H9 (cell line): ENCODE measurements around the gene C7orf57. TPM values are rescaled to one million over a fixed set of nuclear protein-coding genes. Genes with fewer than 3 reads are reported as not detected.

Experiments used
- DNase-seq: peaks from one replicate; pipeline ENCODE4 v3.0.0-alpha.2; 2017
- H2AFZ ChIP-seq: one replicate; pipeline ENCODE4 v1.6.1; 2013; ENCODE audit warnings: mild to moderate bottlenecking, low read length, control low read depth, moderate library complexity
- H2AK5ac ChIP-seq: 2 replicates; pipeline ENCODE4 v1.6.1; 2013; ENCODE audit warnings: low read length, control low read depth, mixed read lengths; ENCODE audit not compliant: insufficient read length
- H2BK120ac ChIP-seq: one replicate; pipeline ENCODE4 v1.6.1; 2013; ENCODE audit warnings: low read depth, mild to moderate bottlenecking, low read length, control low read depth, inconsistent platforms; ENCODE audit not compliant: poor library complexity, severe bottlenecking
- H2BK12ac ChIP-seq: 2 replicates; pipeline ENCODE4 v1.6.1; 2013; ENCODE audit warnings: low read length, control low read depth, mixed read lengths, low read depth; ENCODE audit not compliant: insufficient read length
- H2BK15ac ChIP-seq: 2 replicates; pipeline ENCODE4 v1.6.1; 2013; ENCODE audit warnings: low read depth, low read length, control low read depth
- H2BK20ac ChIP-seq: one replicate; pipeline ENCODE4 v1.6.1; 2013; ENCODE audit warnings: low read depth, mild to moderate bottlenecking, low read length, control low read depth, inconsistent platforms; ENCODE audit not compliant: poor library complexity, severe bottlenecking
- H2BK5ac ChIP-seq: 2 replicates; pipeline ENCODE4 v1.6.1; 2013; ENCODE audit warnings: low read length, control low read depth, mixed read lengths; ENCODE audit not compliant: insufficient read length
- H3K14ac ChIP-seq: 2 replicates; pipeline ENCODE4 v1.6.1; 2013; ENCODE audit warnings: low read length, control low read depth; ENCODE audit not compliant: insufficient read depth
- H3K18ac ChIP-seq: 2 replicates; pipeline ENCODE4 v1.6.1; 2013; ENCODE audit warnings: low read depth, mild to moderate bottlenecking, mixed read lengths, low read length, control low read depth; ENCODE audit not compliant: insufficient read length
- H3K23ac ChIP-seq: 2 replicates; pipeline ENCODE4 v1.6.1; 2013; ENCODE audit warnings: low read length, control low read depth, mixed read lengths, low read depth; ENCODE audit not compliant: insufficient read length
- H3K23me2 ChIP-seq: 2 replicates; pipeline ENCODE4 v1.6.1; 2013; ENCODE audit warnings: low read depth, mild to moderate bottlenecking, mixed read lengths, low read length, control low read depth; ENCODE audit not compliant: insufficient read length, poor library complexity, severe bottlenecking
- H3K27ac ChIP-seq: 2 replicates; pipeline ENCODE4 v1.5.1; 2013; ENCODE audit warnings: low read length, control low read depth, mixed read lengths, low read depth; ENCODE audit not compliant: insufficient read length
- H3K27me3 ChIP-seq: 2 replicates; pipeline ENCODE4 v1.6.1; 2013; ENCODE audit warnings: low read length, control low read depth, inconsistent platforms; ENCODE audit not compliant: insufficient read depth
- H3K4ac ChIP-seq: 2 replicates; pipeline ENCODE4 v1.6.1; 2013; ENCODE audit warnings: low read depth, mild to moderate bottlenecking, control low read depth, inconsistent platforms, low read length, moderate library complexity
- H3K4me1 ChIP-seq: 2 replicates; pipeline ENCODE4 v1.6.1; 2013; ENCODE audit warnings: low read length, control low read depth, inconsistent platforms; ENCODE audit not compliant: insufficient read depth
- H3K4me2 ChIP-seq: 2 replicates; pipeline ENCODE4 v1.6.1; 2013; ENCODE audit warnings: low read length, control low read depth, mixed read lengths; ENCODE audit not compliant: insufficient read length, insufficient read depth
- H3K56ac ChIP-seq: 2 replicates; pipeline ENCODE4 v1.6.1; 2013; ENCODE audit warnings: low read depth, mild to moderate bottlenecking, mixed read lengths, low read length, control low read depth; ENCODE audit not compliant: insufficient read length
- H3K79me1 ChIP-seq: 2 replicates; pipeline ENCODE4 v1.6.1; 2013; ENCODE audit warnings: low read depth, mild to moderate bottlenecking, moderate library complexity, low read length, control low read depth, inconsistent platforms; ENCODE audit not compliant: insufficient read depth, poor library complexity, severe bottlenecking
- H3K79me2 ChIP-seq: 2 replicates; pipeline ENCODE4 v1.6.1; 2013; ENCODE audit warnings: low read length, control low read depth, inconsistent platforms; ENCODE audit not compliant: insufficient read depth
- H3K9ac ChIP-seq: 2 replicates; pipeline ENCODE4 v1.6.1; 2013; ENCODE audit warnings: low read length, control low read depth, mixed read lengths; ENCODE audit not compliant: insufficient read length; ENCODE audit errors: extremely low read depth
- H3K9me3 ChIP-seq: one replicate; pipeline ENCODE4 v1.6.1; 2013; ENCODE audit warnings: low read depth, low read length, inconsistent platforms; ENCODE audit not compliant: control insufficient read depth
- H3T11ph ChIP-seq: one replicate; pipeline ENCODE4 v1.6.1; 2013; ENCODE audit warnings: mild to moderate bottlenecking, low read length, control low read depth, inconsistent platforms
- H4K20me1 ChIP-seq: one replicate; pipeline ENCODE4 v1.6.1; 2013; ENCODE audit not compliant: control insufficient read depth, insufficient read length, insufficient read depth
- H4K5ac ChIP-seq: 2 replicates; pipeline ENCODE4 v1.6.1; 2013; ENCODE audit warnings: low read depth, mild to moderate bottlenecking, mixed read lengths, low read length, control low read depth; ENCODE audit not compliant: insufficient read length
- H4K8ac ChIP-seq: replicated peaks from 2 replicates; pipeline ENCODE4 v1.6.1; 2013; ENCODE audit warnings: low read length, control low read depth, mixed read lengths, low read depth; ENCODE audit not compliant: insufficient read length
- H4K91ac ChIP-seq: 2 replicates; pipeline ENCODE4 v1.6.1; 2013; ENCODE audit warnings: low read depth, mild to moderate bottlenecking, moderate library complexity, mixed read lengths, low read length, control low read depth; ENCODE audit not compliant: insufficient read length
- H3K27ac Mint-ChIP-seq, 3 experiments: 2 replicates in 2 of 3; 3 replicates in 1 of 3; pipeline ENCODE4 v1.8.0; 2020 to 2021; ENCODE audit warnings: mixed read lengths in 3 of 3, mild to moderate bottlenecking in 1 of 3, moderate library complexity in 1 of 3
- H3K27me3 Mint-ChIP-seq: 2 replicates; pipeline ENCODE4 v1.8.0; 2021; ENCODE audit warnings: low read depth, mild to moderate bottlenecking, moderate library complexity, mixed read lengths
- H3K36me3 Mint-ChIP-seq, 3 experiments: 2 replicates in 2 of 3; 3 replicates in 1 of 3; pipeline ENCODE4 v1.8.0; 2020 to 2021; ENCODE audit warnings: low read depth in 3 of 3, mixed read lengths in 3 of 3; ENCODE audit not compliant: insufficient read depth in 1 of 3
- H3K4me1 Mint-ChIP-seq, 2 experiments: 2 replicates each; pipeline ENCODE4 v1.8.0; 2020; ENCODE audit warnings: mixed read lengths in 2 of 2
- H3K4me3 Mint-ChIP-seq, 2 experiments: 2 replicates in 1 of 2; 3 replicates in 1 of 2; pipeline ENCODE4 v1.8.0; 2020 to 2021; ENCODE audit warnings: mild to moderate bottlenecking in 2 of 2, mixed read lengths in 2 of 2, moderate library complexity in 1 of 2
- H3K9me3 Mint-ChIP-seq, 2 experiments: 2 replicates in 1 of 2; 3 replicates in 1 of 2; pipeline ENCODE4 v1.8.0; 2020; ENCODE audit warnings: mild to moderate bottlenecking in 2 of 2, mixed read lengths in 2 of 2, moderate library complexity in 1 of 2
- WGBS: extraction: QIAGEN DNeasy Blood & Tissue Kit; methylation state at CpG from one replicate; pipeline ENCODE4 v1.1.7; 2013; ENCODE audit warnings: missing lambda C conversion rate, low lambda C conversion rate, mixed read lengths; ENCODE audit not compliant: insufficient read length; ENCODE audit errors: extremely low coverage; 5-methylcytosine and 5-hydroxymethylcytosine counted together
- total RNA-seq: library from RNA; stranded (reverse); gene quantifications from 2 replicates; pipeline ENCODE4 v1.2.1, GENCODE V29; 2021
- TF ChIP-seq, protein P1 (sequence below): fragments of 200-600 bp; sonication (generic); conservative IDR thresholded peaks from 3 replicates; pipeline ENCODE4 v1.8.0; 2021; ENCODE audit warnings: antibody characterized with exemption, mild to moderate bottlenecking

Gene C7orf57
- total RNA-seq, 1 experiment from 2014 or later: not detected

DNA sequence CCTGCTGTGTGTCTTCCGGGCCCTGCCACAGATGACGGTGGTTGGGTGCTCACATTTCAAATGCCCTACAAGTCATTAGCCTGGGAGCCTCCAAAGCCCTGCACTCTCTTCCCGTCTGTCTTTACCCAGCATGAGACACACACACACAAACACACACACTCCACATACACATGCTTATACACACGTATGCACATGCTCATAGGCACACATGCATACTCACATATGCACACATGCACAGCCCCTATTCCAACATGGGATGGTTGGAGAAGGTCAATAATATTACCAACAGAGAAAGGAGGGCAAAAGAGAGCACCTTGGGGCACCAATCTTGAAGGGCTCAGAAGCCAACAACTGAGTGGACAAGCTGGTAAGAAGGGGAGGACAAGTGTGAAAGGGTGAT is 25.4 kb upstream of the C7orf57 start:
- no peak overlapping the region for H3K14ac ChIP-seq
- H3K79me2 ChIP-seq: no peaks in the 10 kb centered on the region
- no peak for DNase-seq
- H2BK5ac ChIP-seq: no peak overlapping the region
- H3K79me1 ChIP-seq: no peaks in the 10 kb centered on the region
- H2BK15ac ChIP-seq: no peak overlapping the region
- H3K36me3 Mint-ChIP-seq: no peaks in the 10 kb centered on the region
- H2BK120ac ChIP-seq: no peak overlapping the region
- H3K4me1 Mint-ChIP-seq: peaks cover 3 to 7% of the 10 kb centered on the region in 2 experiments
- H3K4ac ChIP-seq: no peak overlapping the region
- peaks cover 2% of the 10 kb centered on the region for H3K27me3 Mint-ChIP-seq
- H3K9ac ChIP-seq: no peak overlapping the region
- H2AFZ ChIP-seq: no peak overlapping the region
- H3K9me3 ChIP-seq: no peaks in the 10 kb centered on the region
- H4K91ac ChIP-seq: no peak overlapping the region
- no peak overlapping the region for H4K8ac ChIP-seq
- TF ChIP-seq, protein P1, sequence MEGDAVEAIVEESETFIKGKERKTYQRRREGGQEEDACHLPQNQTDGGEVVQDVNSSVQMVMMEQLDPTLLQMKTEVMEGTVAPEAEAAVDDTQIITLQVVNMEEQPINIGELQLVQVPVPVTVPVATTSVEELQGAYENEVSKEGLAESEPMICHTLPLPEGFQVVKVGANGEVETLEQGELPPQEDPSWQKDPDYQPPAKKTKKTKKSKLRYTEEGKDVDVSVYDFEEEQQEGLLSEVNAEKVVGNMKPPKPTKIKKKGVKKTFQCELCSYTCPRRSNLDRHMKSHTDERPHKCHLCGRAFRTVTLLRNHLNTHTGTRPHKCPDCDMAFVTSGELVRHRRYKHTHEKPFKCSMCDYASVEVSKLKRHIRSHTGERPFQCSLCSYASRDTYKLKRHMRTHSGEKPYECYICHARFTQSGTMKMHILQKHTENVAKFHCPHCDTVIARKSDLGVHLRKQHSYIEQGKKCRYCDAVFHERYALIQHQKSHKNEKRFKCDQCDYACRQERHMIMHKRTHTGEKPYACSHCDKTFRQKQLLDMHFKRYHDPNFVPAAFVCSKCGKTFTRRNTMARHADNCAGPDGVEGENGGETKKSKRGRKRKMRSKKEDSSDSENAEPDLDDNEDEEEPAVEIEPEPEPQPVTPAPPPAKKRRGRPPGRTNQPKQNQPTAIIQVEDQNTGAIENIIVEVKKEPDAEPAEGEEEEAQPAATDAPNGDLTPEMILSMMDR: no peak
- H3K27me3 ChIP-seq: no peaks in the 10 kb centered on the region
- no peak overlapping the region for H4K5ac ChIP-seq
- H2AK5ac ChIP-seq: no peak overlapping the region
- H2BK20ac ChIP-seq: no peak overlapping the region
- H3T11ph ChIP-seq: no peak overlapping the region
- H3K18ac ChIP-seq: no peak overlapping the region
- no peak overlapping the region for H3K27ac ChIP-seq
- H4K20me1 ChIP-seq: no peaks in the 10 kb centered on the region
- no peak overlapping the region for H3K27ac Mint-ChIP-seq
- no peak overlapping the region for H3K56ac ChIP-seq
- no CpG with 5 or more reads among the region's 4 CpGs for WGBS
- H2BK12ac ChIP-seq: no peak overlapping the region
- H3K4me1 ChIP-seq: no peaks in the 10 kb centered on the region
- no peak overlapping the region for H3K23ac ChIP-seq
- H3K4me2 ChIP-seq: no peak overlapping the region
- no peaks in the 10 kb centered on the region for H3K23me2 ChIP-seq
- 0 out of 5 replicates have a peak, but pooled peaks cover 0 to 2% of the 10 kb centered on the region in 2 experiments for H3K9me3 Mint-ChIP-seq
- no peak overlapping the region for H3K4me3 Mint-ChIP-seq
